ENCODE measurements around the gene MVD. TPM values are rescaled to one million over a fixed set of nuclear protein-coding genes. Genes with fewer than 3 reads are reported as not detected.

The MVD gene
- total RNA-seq, 1 experiment from 2014 or later: 38.4 TPM

DNA sequence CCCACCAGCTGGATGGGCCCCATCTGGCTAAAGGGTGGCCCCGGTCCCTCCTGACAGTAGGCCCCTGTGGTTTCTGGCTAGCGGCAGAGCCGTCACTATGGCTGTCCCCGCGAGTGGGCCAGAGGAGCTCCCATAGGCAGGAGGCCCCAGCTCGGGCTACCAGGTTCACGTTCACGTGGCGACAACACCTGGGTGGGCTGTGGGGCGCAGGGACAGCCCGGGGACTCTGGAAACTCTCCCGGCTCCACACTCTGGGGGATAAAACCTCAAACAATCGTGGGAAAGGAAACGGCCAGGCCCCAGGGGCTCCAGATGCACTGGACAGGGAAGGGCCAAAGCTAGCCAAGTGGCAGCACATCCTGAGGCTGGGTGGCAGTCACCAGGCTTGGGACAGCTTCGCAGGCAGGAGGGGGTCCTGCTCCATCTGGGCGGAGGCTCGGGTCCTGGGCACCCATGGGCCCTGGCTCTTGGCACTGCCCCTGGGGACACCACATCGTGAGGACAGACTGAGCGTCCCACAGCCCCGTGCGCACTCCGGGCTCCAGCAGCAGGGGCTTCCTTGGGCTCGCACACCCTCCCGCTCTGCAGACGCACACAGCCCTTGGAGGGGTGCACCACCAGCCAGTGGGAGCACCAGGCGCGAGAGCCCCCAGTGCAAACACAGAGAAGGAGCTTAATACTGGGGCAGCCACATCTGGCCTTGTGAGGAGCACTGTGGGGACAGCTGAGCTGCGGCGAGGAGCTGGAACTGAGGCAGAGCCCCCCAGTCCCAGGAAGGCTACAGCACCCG is 38.9 kb upstream of the MVD start:
- no peaks in the 10 kb centered on the region for H3K9me3 ChIP-seq (replicated peaks)
- no peak for DNase-seq (ENCODE audit: low read depth in 1 of 2, low spot score in 2 of 2)
- no peaks in the 10 kb centered on the region for H3K27me3 ChIP-seq (replicated peaks)
- H3K36me3 ChIP-seq: peaks cover 44% of the 10 kb centered on the region
- H3K27ac ChIP-seq: peak overlapping the region; percentile 21; the same call in 1 of the 2 replicates
- no peak overlapping the region for H3K4me3 ChIP-seq
- H3K4me1 ChIP-seq (replicated peaks): peaks cover 39% of the 10 kb centered on the region

DNA sequence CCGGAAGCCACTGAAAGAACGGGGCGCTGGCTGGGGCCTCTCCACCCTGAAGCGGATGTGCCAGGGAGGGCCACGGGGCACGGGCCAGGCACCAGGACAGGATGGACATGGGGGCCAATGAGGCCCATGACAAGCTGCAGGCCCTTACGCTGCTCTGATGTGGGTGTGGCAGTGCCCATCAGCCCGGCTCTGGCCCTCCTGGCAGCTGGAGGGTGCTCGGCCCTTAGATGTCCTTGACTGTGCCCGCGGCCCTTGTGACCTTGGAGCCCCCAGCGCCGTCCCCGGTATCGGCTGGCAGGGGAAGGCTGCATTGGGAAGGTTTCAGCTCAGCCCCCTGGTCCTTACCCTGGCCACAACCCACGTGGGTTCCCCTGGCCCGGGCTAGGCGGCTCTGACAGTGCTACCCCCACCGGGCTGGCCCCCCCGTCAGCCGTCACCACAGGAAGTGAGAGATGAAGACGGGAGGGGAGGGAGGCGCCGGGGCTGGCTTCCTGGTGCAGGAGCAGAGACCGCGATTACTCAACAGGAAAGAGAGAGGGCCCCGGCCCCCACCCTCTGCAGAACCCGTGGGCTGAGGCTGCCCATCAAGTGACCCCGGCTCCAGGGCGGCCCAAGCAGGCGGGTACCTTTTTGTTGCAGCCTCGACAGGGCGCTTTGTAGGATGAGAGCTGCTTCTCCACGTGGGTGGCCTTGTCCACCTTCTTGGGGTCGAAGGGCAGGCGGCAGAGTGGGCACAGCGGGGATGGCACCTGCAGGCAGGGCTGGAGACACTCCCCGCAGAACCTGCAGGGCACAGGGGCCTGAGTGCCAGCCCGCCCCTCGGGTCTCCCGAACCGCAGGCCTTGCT is 38.0 kb upstream of the MVD start:
- Histone ChIP-seq H3K4me1 (replicated peaks) (peaks cover 39% of the 10 kb centered on the region), H3K36me3 (peaks cover 37% of the 10 kb centered on the region), H3K4me3 (no peak overlapping the region), H3K9me3 (replicated peaks) (no peaks in the 10 kb centered on the region), H3K27ac (peak overlapping the region; percentile 40), H3K27me3 (replicated peaks) (no peaks in the 10 kb centered on the region)
- DNase-seq (ENCODE audit: low read depth in 1 of 2, low spot score in 2 of 2): peak; percentile 91 to 98

- H3K4me3 ChIP-seq: no peak overlapping the region
- H3K9me3 ChIP-seq (replicated peaks): no peaks in the 10 kb centered on the region
- peaks cover 37% of the 10 kb centered on the region for H3K36me3 ChIP-seq
- H3K4me1 ChIP-seq (replicated peaks): peaks cover 34% of the 10 kb centered on the region
- no peak for DNase-seq (ENCODE audit: low read depth in 1 of 2, low spot score in 2 of 2)
- H3K27ac ChIP-seq: no peak overlapping the region
- no peaks in the 10 kb centered on the region for H3K27me3 ChIP-seq (replicated peaks)
Measured at GRCh38 chr16:88700322-88700635, 37.4 kb upstream of the MVD start.

GRCh38 chr16:88699180-88699579 is 36.3 kb upstream of the MVD start:
- Histone ChIP-seq H3K4me3 (no peak overlapping the region), H3K27ac (no peak overlapping the region), H3K36me3 (peaks cover 37% of the 10 kb centered on the region), H3K27me3 (replicated peaks) (no peaks in the 10 kb centered on the region), H3K9me3 (replicated peaks) (no peaks in the 10 kb centered on the region), H3K4me1 (replicated peaks) (peaks cover 28% of the 10 kb centered on the region)
- DNase-seq (ENCODE audit: low read depth in 1 of 2, low spot score in 2 of 2): no peak

DNA sequence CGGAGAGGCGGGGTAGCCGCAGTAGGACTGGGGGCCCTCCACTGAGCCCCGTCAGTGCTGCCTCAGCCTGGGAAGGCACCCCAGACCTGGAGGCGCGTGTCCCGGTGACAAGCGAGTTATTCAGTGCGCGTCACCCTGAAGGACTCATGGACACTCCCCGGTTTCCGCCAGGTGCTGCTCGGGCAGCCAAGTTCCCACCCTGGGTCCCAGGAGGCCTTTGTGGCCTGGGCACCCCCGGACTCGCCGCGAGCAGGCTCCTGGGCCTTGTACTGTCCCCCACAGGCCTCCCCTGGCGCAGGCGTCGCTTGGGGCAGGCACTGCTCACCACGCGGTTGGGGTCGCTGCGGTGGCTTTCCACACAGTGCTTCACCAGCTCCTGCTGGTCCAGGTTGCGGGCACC is 35.8 kb upstream of the MVD start:
- Histone ChIP-seq H3K27me3 (replicated peaks) (no peaks in the 10 kb centered on the region), H3K4me3 (no peak overlapping the region), H3K4me1 (replicated peaks) (peaks cover 26% of the 10 kb centered on the region), H3K9me3 (replicated peaks) (no peaks in the 10 kb centered on the region), H3K27ac (no peak overlapping the region), H3K36me3 (peaks cover 37% of the 10 kb centered on the region)
- DNase-seq (ENCODE audit: low read depth in 1 of 2, low spot score in 2 of 2): no peak

DNA sequence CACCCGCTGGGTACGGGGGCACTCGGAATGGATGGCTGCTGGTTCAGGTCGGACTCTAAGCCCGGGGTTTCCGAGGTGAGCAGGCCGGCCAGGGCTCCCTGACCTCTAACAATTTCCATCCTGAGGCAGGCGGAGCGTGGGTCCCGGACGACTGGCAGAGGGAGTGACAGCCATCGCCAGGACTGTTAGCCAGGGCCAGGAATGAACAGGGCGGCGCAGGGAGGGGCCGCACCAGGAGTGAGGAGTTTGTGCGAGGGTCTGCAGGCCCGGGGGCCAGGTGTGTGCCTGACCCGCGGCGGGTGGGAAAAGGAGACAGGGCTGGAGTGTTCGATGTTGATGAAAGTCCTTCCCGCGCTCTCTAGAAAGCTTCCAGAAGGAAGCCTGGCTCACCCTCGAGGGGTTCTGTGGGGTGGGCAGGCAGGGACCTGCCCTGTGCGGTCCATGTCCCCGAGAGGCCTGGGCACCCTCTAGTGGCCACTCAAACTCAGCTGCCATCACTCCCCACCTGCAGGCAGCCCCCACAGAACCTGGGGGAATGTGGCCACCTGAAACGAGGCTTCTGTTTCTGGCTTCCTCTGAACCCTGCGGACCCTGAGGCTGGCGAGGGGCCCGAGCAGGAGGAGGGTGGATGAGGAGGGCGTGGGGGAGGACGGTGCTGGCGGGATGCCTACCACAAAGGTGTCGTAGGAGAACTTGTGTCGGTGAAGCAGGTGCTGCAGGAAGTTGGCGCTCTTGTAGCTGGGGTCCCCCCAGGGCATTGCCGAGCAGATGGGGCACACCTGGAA is 35.1 kb upstream of the MVD start:
- Histone ChIP-seq H3K27me3 (replicated peaks) (no peaks in the 10 kb centered on the region), H3K36me3 (peaks cover 37% of the 10 kb centered on the region), H3K4me1 (replicated peaks) (peaks cover 20% of the 10 kb centered on the region), H3K9me3 (replicated peaks) (no peaks in the 10 kb centered on the region), H3K4me3 (no peak overlapping the region), H3K27ac (no peak overlapping the region)
- DNase-seq (ENCODE audit: low read depth in 1 of 2, low spot score in 2 of 2): no peak

DNA sequence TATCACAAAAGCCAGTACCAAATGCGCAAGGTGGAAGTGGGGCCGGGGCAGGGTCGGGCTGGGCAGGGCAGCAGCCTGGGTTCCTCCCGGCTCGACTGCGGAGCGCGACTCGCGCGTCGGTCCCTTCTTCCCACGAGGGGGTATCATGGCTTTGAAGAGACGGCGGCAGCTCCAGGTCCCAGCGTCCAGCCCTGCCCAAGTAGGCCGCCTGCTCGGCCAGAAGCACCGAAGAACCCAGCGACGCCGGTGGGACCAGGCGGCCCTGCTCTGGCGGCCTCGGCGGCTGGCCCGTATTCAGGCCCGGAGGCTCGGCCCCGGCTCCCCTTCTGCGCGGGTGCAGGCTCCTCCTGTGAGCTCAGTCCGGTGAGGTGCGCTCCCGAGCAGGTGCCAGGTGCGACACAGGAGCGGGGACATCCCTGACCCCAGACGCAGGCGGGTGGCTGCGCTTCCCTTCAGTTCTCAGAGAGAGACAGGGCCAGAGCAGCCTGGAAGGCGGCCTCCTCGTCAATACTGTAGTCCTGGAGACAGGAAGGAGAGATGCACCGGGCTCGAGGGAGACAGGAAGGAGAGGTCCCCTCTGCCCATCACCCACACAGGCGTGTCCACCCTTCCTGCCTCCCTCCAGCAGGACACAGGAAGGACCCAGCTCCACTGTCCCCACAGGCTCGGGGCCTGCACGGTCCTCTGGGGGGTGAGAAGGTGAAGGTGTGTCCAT is 34.4 kb upstream of the MVD start:
- H3K4me3 ChIP-seq: no peak overlapping the region
- peaks cover 20% of the 10 kb centered on the region for H3K4me1 ChIP-seq (replicated peaks)
- no peak overlapping the region for H3K27ac ChIP-seq
- DNase-seq (ENCODE audit: low read depth in 1 of 2, low spot score in 2 of 2): no peak
- no peaks in the 10 kb centered on the region for H3K9me3 ChIP-seq (replicated peaks)
- H3K36me3 ChIP-seq: peaks cover 37% of the 10 kb centered on the region
- no peaks in the 10 kb centered on the region for H3K27me3 ChIP-seq (replicated peaks)

DNA sequence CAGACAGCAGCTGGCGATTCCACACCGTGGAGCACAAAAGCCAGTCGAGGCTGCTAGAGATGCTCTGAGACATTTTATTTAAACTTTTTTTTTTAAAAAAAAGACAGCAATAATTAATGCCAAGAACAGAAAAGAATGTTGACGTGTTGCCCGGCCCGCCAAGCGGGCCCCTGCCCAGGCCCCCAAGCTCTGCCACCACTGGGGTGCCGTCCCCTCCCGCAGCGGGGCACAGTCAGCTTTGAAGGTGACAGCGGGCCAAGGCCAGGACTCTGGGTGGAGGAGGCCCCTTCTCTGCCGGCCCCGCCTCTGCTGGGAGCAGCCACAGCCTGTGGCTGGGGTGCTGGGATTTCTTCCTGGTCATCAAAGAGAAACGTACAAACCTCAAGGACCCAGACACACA is 33.5 kb upstream of the MVD start:
- peaks cover 15% of the 10 kb centered on the region for H3K4me1 ChIP-seq (replicated peaks)
- peaks cover 37% of the 10 kb centered on the region for H3K36me3 ChIP-seq
- H3K27me3 ChIP-seq (replicated peaks): no peaks in the 10 kb centered on the region
- H3K4me3 ChIP-seq: no peak overlapping the region
- no peak overlapping the region for H3K27ac ChIP-seq
- H3K9me3 ChIP-seq (replicated peaks): no peaks in the 10 kb centered on the region
- DNase-seq (ENCODE audit: low read depth in 1 of 2, low spot score in 2 of 2): no peak

DNA sequence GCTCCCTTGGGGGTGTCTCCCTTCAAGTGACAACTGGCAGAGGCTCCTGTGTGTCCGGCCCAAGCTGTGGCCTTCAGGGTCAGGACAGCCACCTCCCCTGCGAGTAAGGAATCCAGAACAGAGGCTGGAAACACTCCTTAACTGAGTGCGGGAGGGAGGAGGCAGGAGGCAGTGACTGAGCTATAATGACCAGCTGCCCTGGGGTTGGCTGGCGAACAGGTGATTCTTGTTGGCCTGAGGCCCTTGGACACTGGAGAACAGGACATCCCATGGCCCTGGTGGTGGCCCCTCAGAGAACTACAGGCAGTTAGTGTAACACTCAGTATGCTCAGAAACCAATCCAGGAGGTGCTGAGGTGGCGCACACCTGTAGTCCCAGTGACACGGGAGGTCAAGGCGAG is 32.9 kb upstream of the MVD start:
- Histone ChIP-seq H3K36me3 (peaks cover 37% of the 10 kb centered on the region), H3K4me3 (no peak overlapping the region), H3K9me3 (replicated peaks) (no peaks in the 10 kb centered on the region), H3K4me1 (replicated peaks) (peaks cover 8% of the 10 kb centered on the region), H3K27ac (no peak overlapping the region), H3K27me3 (replicated peaks) (no peaks in the 10 kb centered on the region)
- no peak for DNase-seq (ENCODE audit: low read depth in 1 of 2, low spot score in 2 of 2)

DNA sequence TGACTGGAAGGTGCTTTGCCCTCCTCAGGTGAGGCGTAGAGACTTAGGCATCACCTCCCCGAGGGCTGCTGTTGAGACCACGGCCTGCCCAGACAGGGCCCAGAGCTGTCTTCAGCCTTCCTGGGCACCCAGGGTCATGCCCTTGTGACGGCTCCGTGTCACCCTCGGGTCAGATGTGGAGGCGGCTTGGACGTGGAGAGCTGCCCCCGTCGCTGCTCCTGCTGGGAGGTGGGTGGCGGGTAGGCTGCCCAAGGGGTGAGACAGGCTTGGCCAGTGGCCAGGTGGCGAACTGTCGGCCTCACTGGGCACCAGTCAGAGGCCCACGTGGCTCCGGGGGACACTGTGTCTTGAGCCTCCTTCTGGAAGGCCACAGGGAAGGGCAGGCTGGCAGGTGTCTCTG is 32.3 kb upstream of the MVD start:
- Histone ChIP-seq H3K27me3 (replicated peaks) (no peaks in the 10 kb centered on the region), H3K27ac (no peak overlapping the region), H3K36me3 (peaks cover 31% of the 10 kb centered on the region), H3K4me1 (replicated peaks) (peaks cover 3% of the 10 kb centered on the region; the same call in 1 of the 2 replicates), H3K9me3 (replicated peaks) (no peaks in the 10 kb centered on the region), H3K4me3 (no peak overlapping the region)
- no peak for DNase-seq (ENCODE audit: low read depth in 1 of 2, low spot score in 2 of 2)

DNA sequence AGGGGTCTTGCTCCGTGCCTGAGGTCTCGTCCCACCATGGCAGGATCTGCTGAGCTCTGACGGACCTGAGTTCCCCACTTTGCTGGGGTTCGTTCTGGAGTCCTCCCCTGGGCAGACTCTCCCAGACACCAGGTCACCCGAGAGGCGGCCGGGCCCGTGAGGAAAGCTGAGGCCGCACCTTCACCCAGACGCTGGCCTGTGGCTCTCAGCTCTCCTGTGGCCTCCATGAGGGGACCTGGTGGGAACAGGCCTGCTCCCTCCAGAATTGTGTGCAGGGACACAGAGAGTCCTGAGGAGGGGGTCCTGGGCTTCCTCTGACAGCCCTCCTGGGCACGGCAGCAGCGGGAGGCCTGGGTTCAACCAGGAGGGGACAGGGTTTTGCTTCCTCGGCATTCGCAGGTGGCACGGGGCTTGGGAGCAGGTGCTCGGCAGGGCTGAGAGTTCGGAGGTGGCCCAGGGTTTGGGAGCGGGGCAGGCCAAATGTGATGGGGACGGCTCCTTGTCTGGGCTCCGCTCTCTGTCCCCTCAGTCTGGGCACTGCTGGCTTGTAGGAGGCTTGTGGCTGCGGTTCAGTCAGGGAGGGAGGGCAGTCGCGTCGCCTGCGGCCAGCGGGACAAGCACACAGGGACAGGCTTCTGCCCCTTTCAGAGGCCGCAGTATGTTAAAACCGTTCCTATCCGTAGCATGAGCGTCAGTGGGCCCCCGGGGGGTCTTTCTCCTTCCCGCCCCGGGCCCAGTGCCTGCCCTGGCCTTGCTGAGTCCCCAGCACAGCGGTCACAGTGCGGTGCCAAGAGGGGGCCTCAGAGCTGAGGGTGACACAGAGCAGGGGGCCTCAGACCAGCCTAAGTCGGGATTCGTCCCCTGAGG is 31.6 kb upstream of the MVD start:
- no peaks in the 10 kb centered on the region for H3K4me1 ChIP-seq (replicated peaks)
- no peak overlapping the region for H3K27ac ChIP-seq
- H3K36me3 ChIP-seq: peaks cover 24% of the 10 kb centered on the region
- DNase-seq (ENCODE audit: low read depth in 1 of 2, low spot score in 2 of 2): no peak
- no peak overlapping the region for H3K4me3 ChIP-seq
- H3K27me3 ChIP-seq (replicated peaks): no peaks in the 10 kb centered on the region
- H3K9me3 ChIP-seq (replicated peaks): no peaks in the 10 kb centered on the region

DNA sequence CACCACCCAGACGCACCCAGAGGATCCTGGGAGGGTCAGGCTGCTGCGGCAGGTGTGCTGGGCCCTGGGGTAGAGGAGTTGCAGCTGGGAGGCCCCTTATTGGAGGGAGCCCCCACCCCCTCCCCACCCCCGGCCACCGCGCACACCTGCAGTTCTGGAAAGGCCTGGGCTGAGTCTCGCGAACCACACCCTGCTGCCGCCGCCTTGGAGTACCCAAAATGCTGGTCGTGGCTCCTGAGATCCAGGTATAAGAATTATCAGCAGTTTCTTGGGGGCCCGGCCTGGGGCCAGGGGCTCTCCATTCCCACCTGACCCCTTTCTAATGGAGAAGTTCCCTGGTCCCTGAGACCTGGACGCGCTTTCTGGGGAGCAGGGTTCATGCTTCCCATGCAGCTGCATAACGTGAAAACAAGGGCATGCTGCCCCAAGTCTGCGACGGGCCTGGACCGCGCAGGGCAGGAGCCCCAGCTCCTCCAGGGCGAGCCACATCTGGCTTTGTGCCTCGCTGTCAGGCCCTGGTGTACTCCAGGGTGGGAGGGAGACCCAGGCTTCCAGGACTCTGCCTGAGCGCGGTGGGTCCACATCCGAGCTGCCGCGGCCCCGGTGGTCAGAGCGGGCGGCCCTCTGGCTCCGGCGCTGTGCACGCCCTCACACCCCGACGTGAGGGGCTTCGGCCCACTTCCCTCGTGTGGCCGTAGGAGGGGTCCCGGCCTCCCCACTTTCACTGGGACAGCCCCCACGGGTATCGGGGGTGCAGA is 30.7 kb upstream of the MVD start:
- Histone ChIP-seq H3K27ac (no peak overlapping the region), H3K9me3 (replicated peaks) (no peaks in the 10 kb centered on the region), H3K27me3 (replicated peaks) (peaks cover 2% of the 10 kb centered on the region), H3K4me1 (replicated peaks) (no peaks in the 10 kb centered on the region), H3K36me3 (peaks cover 16% of the 10 kb centered on the region), H3K4me3 (no peak overlapping the region)
- DNase-seq (ENCODE audit: low read depth in 1 of 2, low spot score in 2 of 2): no peak

Data from SJSA1 (cell line).